H9 (cell line): ENCODE results near the gene FHOD3. TPM values are rescaled to one million over a fixed set of nuclear protein-coding genes. Genes with fewer than 3 reads are reported as not detected.

ENCODE experiments used
- DNase-seq: peaks from one replicate; pipeline ENCODE4 v3.0.0-alpha.2; 2017
- H2AFZ ChIP-seq: one replicate; pipeline ENCODE4 v1.6.1; 2013; ENCODE audit warnings: mild to moderate bottlenecking, low read length, control low read depth, moderate library complexity
- H2AK5ac ChIP-seq: 2 replicates; pipeline ENCODE4 v1.6.1; 2013; ENCODE audit warnings: low read length, control low read depth, mixed read lengths; ENCODE audit not compliant: insufficient read length
- H2BK120ac ChIP-seq: one replicate; pipeline ENCODE4 v1.6.1; 2013; ENCODE audit warnings: low read depth, mild to moderate bottlenecking, low read length, control low read depth, inconsistent platforms; ENCODE audit not compliant: poor library complexity, severe bottlenecking
- H2BK12ac ChIP-seq: 2 replicates; pipeline ENCODE4 v1.6.1; 2013; ENCODE audit warnings: low read length, control low read depth, mixed read lengths, low read depth; ENCODE audit not compliant: insufficient read length
- H2BK15ac ChIP-seq: 2 replicates; pipeline ENCODE4 v1.6.1; 2013; ENCODE audit warnings: low read depth, low read length, control low read depth
- H2BK20ac ChIP-seq: one replicate; pipeline ENCODE4 v1.6.1; 2013; ENCODE audit warnings: low read depth, mild to moderate bottlenecking, low read length, control low read depth, inconsistent platforms; ENCODE audit not compliant: poor library complexity, severe bottlenecking
- H2BK5ac ChIP-seq: 2 replicates; pipeline ENCODE4 v1.6.1; 2013; ENCODE audit warnings: low read length, control low read depth, mixed read lengths; ENCODE audit not compliant: insufficient read length
- H3K14ac ChIP-seq: 2 replicates; pipeline ENCODE4 v1.6.1; 2013; ENCODE audit warnings: low read length, control low read depth; ENCODE audit not compliant: insufficient read depth
- H3K18ac ChIP-seq: 2 replicates; pipeline ENCODE4 v1.6.1; 2013; ENCODE audit warnings: low read depth, mild to moderate bottlenecking, mixed read lengths, low read length, control low read depth; ENCODE audit not compliant: insufficient read length
- H3K23ac ChIP-seq: 2 replicates; pipeline ENCODE4 v1.6.1; 2013; ENCODE audit warnings: low read length, control low read depth, mixed read lengths, low read depth; ENCODE audit not compliant: insufficient read length
- H3K23me2 ChIP-seq: 2 replicates; pipeline ENCODE4 v1.6.1; 2013; ENCODE audit warnings: low read depth, mild to moderate bottlenecking, mixed read lengths, low read length, control low read depth; ENCODE audit not compliant: insufficient read length, poor library complexity, severe bottlenecking
- H3K27ac ChIP-seq: 2 replicates; pipeline ENCODE4 v1.5.1; 2013; ENCODE audit warnings: low read length, control low read depth, mixed read lengths, low read depth; ENCODE audit not compliant: insufficient read length
- H3K27me3 ChIP-seq: 2 replicates; pipeline ENCODE4 v1.6.1; 2013; ENCODE audit warnings: low read length, control low read depth, inconsistent platforms; ENCODE audit not compliant: insufficient read depth
- H3K4ac ChIP-seq: 2 replicates; pipeline ENCODE4 v1.6.1; 2013; ENCODE audit warnings: low read depth, mild to moderate bottlenecking, control low read depth, inconsistent platforms, low read length, moderate library complexity
- H3K4me1 ChIP-seq: 2 replicates; pipeline ENCODE4 v1.6.1; 2013; ENCODE audit warnings: low read length, control low read depth, inconsistent platforms; ENCODE audit not compliant: insufficient read depth
- H3K4me2 ChIP-seq: 2 replicates; pipeline ENCODE4 v1.6.1; 2013; ENCODE audit warnings: low read length, control low read depth, mixed read lengths; ENCODE audit not compliant: insufficient read length, insufficient read depth
- H3K56ac ChIP-seq: 2 replicates; pipeline ENCODE4 v1.6.1; 2013; ENCODE audit warnings: low read depth, mild to moderate bottlenecking, mixed read lengths, low read length, control low read depth; ENCODE audit not compliant: insufficient read length
- H3K79me1 ChIP-seq: 2 replicates; pipeline ENCODE4 v1.6.1; 2013; ENCODE audit warnings: low read depth, mild to moderate bottlenecking, moderate library complexity, low read length, control low read depth, inconsistent platforms; ENCODE audit not compliant: insufficient read depth, poor library complexity, severe bottlenecking
- H3K79me2 ChIP-seq: 2 replicates; pipeline ENCODE4 v1.6.1; 2013; ENCODE audit warnings: low read length, control low read depth, inconsistent platforms; ENCODE audit not compliant: insufficient read depth
- H3K9ac ChIP-seq: 2 replicates; pipeline ENCODE4 v1.6.1; 2013; ENCODE audit warnings: low read length, control low read depth, mixed read lengths; ENCODE audit not compliant: insufficient read length; ENCODE audit errors: extremely low read depth
- H3K9me3 ChIP-seq: one replicate; pipeline ENCODE4 v1.6.1; 2013; ENCODE audit warnings: low read depth, low read length, inconsistent platforms; ENCODE audit not compliant: control insufficient read depth
- H3T11ph ChIP-seq: one replicate; pipeline ENCODE4 v1.6.1; 2013; ENCODE audit warnings: mild to moderate bottlenecking, low read length, control low read depth, inconsistent platforms
- H4K20me1 ChIP-seq: one replicate; pipeline ENCODE4 v1.6.1; 2013; ENCODE audit not compliant: control insufficient read depth, insufficient read length, insufficient read depth
- H4K5ac ChIP-seq: 2 replicates; pipeline ENCODE4 v1.6.1; 2013; ENCODE audit warnings: low read depth, mild to moderate bottlenecking, mixed read lengths, low read length, control low read depth; ENCODE audit not compliant: insufficient read length
- H4K8ac ChIP-seq: replicated peaks from 2 replicates; pipeline ENCODE4 v1.6.1; 2013; ENCODE audit warnings: low read length, control low read depth, mixed read lengths, low read depth; ENCODE audit not compliant: insufficient read length
- H4K91ac ChIP-seq: 2 replicates; pipeline ENCODE4 v1.6.1; 2013; ENCODE audit warnings: low read depth, mild to moderate bottlenecking, moderate library complexity, mixed read lengths, low read length, control low read depth; ENCODE audit not compliant: insufficient read length
- H3K27ac Mint-ChIP-seq, 3 experiments: 2 replicates in 2 of 3; 3 replicates in 1 of 3; pipeline ENCODE4 v1.8.0; 2020 to 2021; ENCODE audit warnings: mixed read lengths in 3 of 3, mild to moderate bottlenecking in 1 of 3, moderate library complexity in 1 of 3
- H3K27me3 Mint-ChIP-seq: 2 replicates; pipeline ENCODE4 v1.8.0; 2021; ENCODE audit warnings: low read depth, mild to moderate bottlenecking, moderate library complexity, mixed read lengths
- H3K36me3 Mint-ChIP-seq, 3 experiments: 2 replicates in 2 of 3; 3 replicates in 1 of 3; pipeline ENCODE4 v1.8.0; 2020 to 2021; ENCODE audit warnings: low read depth in 3 of 3, mixed read lengths in 3 of 3; ENCODE audit not compliant: insufficient read depth in 1 of 3
- H3K4me1 Mint-ChIP-seq, 2 experiments: 2 replicates each; pipeline ENCODE4 v1.8.0; 2020; ENCODE audit warnings: mixed read lengths in 2 of 2
- H3K4me3 Mint-ChIP-seq, 2 experiments: 2 replicates in 1 of 2; 3 replicates in 1 of 2; pipeline ENCODE4 v1.8.0; 2020 to 2021; ENCODE audit warnings: mild to moderate bottlenecking in 2 of 2, mixed read lengths in 2 of 2, moderate library complexity in 1 of 2
- H3K9me3 Mint-ChIP-seq, 2 experiments: 2 replicates in 1 of 2; 3 replicates in 1 of 2; pipeline ENCODE4 v1.8.0; 2020; ENCODE audit warnings: mild to moderate bottlenecking in 2 of 2, mixed read lengths in 2 of 2, moderate library complexity in 1 of 2
- CTCF ChIP-seq: fragments of 200-600 bp; sonication (generic); conservative IDR thresholded peaks from 3 replicates; pipeline ENCODE4 v1.8.0; 2021; ENCODE audit warnings: antibody characterized with exemption, mild to moderate bottlenecking
- WGBS: extraction: QIAGEN DNeasy Blood & Tissue Kit; methylation state at CpG from one replicate; pipeline ENCODE4 v1.1.7; 2013; ENCODE audit warnings: missing lambda C conversion rate, low lambda C conversion rate, mixed read lengths; ENCODE audit not compliant: insufficient read length; ENCODE audit errors: extremely low coverage; 5-methylcytosine and 5-hydroxymethylcytosine counted together
- total RNA-seq: library from RNA; stranded (reverse); gene quantifications from 2 replicates; pipeline ENCODE4 v1.2.1, GENCODE V29; 2021

Gene FHOD3
- total RNA-seq, 1 experiment from 2014 or later: 8.0 TPM

GRCh38 chr18:36828157-36828629, 530.7 kb downstream of the FHOD3 start:
- no peak overlapping the region for H3K4ac ChIP-seq
- peak overlapping the region; percentile 82 for H3K9ac ChIP-seq
- H4K20me1 ChIP-seq: no peaks in the 10 kb centered on the region
- Mint-ChIP-seq H3K27me3 (no peaks in the 10 kb centered on the region), H3K9me3 (no peaks in the 10 kb centered on the region), H3K4me3 (peak overlapping the region; percentile 98 to 99), H3K27ac (peak overlapping the region; percentile 93 to 97 (median 95)), H3K4me1 (peaks cover 18 to 20% of the 10 kb centered on the region in 2 experiments), H3K36me3 (peaks cover 16 to 36% (median 16%) of the 10 kb centered on the region in 3 experiments)
- peak overlapping the region; percentile 81 for H3K4me2 ChIP-seq
- no peak for TF ChIP-seq CTCF
- peak overlapping the region; percentile 95 for H3K18ac ChIP-seq
- H3K23ac ChIP-seq: no peak overlapping the region
- peak overlapping the region; percentile 90 for H3K14ac ChIP-seq
- H3K79me2 ChIP-seq: no peaks in the 10 kb centered on the region
- H2BK20ac ChIP-seq: no peak overlapping the region
- peak overlapping the region; percentile 42 for H4K5ac ChIP-seq
- no peaks in the 10 kb centered on the region for H3K23me2 ChIP-seq
- no peak overlapping the region for H2AK5ac ChIP-seq
- H3K56ac ChIP-seq: no peak overlapping the region
- H2AFZ ChIP-seq: peak overlapping the region; percentile 44
- H2BK12ac ChIP-seq: no peak overlapping the region
- peaks cover 3% of the 10 kb centered on the region for H3K79me1 ChIP-seq
- H4K91ac ChIP-seq: no peak overlapping the region
- no CpG with 5 or more reads among the region's 18 CpGs for WGBS
- peak; percentile 53 for DNase-seq
- no peaks in the 10 kb centered on the region for H3K27me3 ChIP-seq
- H3K4me1 ChIP-seq: no peaks in the 10 kb centered on the region
- no peak overlapping the region for H2BK120ac ChIP-seq
- H2BK5ac ChIP-seq: no peak overlapping the region
- H3T11ph ChIP-seq: no peak overlapping the region
- no peaks in the 10 kb centered on the region for H3K9me3 ChIP-seq
- no peak overlapping the region for H3K27ac ChIP-seq
- H4K8ac ChIP-seq: no peak overlapping the region
- H2BK15ac ChIP-seq: no peak overlapping the region
